GM18499 (cell line): ENCODE data around the gene SLC40A1.

Source experiments
- ATAC-seq: cut with Tn5 transposase; IDR thresholded peaks from one replicate; pipeline ENCODE4 v1.9.1; 2021; ENCODE audit warnings: moderate number of reproducible peaks; ENCODE audit not compliant: insufficient read depth, unreplicated experiment

Gene SLC40A1

DNA sequence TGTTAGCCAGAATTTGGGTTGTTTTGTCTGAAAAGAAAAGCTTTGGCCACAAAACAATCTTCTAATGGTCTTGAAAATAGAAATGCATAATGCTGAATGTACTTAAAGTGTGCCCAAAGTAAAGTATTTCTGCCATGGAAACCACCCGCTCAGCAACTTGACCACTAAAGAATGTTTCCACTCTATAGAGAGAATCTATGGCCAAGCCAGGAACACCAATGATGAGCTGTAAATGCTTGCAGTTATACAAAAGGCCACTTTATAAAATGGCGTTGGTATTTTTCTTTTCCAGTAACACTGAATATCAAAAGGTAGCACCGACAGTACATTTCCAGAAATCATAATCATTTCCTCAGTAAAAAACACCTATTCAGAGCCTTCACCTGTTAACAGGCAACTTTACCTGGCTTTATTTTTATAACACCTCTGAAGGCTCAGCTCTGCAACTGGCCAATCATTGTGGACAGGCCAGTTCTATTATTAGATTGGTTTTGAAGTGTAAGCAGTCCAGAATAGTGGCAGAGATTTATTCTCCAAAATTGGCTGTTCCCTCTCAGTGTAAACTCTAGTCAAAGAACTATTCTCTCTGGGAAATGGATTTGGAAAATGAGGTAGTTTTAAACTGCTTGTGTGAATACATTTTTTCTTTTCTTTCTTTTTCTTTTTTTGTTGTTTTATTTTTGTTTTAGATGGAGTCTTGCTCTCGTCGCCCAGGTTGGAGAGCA, 36.1 kb downstream of the SLC40A1 start:
- no peak for ATAC-seq

DNA sequence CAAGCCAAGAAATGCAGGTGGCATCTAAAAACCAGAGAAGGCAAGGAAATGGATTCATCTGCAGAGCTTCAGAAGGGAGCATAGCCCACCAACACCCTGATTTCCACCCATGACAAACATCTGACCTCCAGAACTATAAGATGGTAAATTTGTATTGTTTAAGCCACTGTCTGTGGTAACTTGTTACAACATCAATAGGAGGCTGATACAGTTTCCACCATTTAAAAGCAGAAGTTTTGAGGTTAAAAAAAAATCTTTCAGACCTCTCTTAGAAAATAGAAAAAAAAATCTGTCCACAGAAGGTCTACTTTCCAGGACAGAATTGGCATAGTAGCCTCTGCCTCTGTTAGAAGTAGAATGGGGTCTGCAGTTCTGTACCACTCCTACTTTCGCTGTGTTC, 37.2 kb downstream of the SLC40A1 start:
- no peak for ATAC-seq

DNA sequence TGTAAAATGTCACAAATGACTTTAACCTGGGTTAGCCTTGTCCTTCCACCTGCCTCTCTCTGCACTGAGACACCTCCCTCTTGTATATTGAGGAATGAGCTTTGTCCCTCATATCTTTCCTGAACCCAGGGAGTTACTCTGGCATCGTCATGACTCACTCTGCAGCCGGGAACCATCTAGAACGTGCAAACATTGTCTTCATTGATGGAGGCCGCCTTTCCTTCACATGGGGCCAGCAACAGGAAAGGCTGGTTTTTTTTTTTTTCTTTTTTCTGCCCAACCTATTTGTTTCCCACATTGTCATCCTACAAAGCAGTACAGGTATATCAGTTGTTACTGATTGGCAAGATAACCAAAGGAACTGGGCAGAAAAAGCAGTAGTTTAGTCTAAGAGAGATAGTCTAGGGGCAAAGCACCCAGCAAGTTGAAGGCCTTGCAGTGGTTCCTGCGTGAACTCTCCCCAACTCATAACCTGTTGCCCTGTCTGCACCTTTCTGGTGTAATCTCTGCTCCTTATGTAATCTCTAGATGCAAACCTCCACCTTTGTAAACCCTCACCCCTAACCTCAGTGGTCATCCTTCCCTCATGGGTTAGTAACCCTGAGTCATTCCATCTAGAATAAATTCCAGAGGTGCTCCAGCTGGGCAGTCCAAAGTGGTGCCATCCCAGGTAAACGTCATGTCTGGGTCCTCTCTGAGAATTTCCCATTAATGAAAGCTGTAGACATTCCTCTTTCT, 38.3 kb downstream of the SLC40A1 start:
- ATAC-seq = no peak

DNA sequence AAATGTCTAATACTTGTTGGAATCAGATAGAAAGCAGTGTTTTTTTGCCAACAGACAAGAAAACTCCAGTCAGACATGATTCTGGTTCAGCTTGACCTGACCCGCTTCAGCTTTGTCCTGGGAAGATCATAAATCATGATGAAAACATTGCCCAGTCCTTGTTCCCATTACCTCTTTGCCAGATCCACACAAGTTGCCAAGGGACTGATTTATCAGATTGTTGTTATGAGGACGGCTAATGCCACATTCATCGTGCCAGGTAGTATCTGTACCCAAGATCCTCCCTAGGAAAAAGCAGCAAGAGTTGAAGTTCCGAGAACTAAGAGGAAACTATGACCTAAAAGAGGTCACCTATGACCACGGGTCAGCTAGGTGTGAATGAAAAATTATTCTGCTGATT, 39.0 kb downstream of the SLC40A1 start:
- no peak for ATAC-seq

DNA sequence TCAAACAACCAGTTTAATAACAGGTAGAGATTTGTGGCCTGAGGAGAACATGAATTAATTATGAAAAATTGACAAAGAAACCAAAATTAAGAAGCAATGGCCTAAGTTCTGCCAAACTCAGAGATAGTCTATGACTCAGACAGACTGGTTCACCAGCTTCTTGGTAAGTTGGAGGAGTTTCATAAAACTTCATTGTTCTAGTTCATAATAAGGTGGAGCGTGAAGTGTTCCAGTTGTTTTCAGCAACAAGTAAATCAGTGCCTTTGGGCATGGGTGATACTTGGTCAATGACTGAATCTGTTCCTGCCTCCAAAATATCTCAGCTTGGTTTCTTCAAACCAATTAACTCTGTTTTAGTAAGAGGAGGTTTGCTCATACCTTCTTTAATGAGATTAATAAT, 40.0 kb downstream of the SLC40A1 start:
- no peak for ATAC-seq

DNA sequence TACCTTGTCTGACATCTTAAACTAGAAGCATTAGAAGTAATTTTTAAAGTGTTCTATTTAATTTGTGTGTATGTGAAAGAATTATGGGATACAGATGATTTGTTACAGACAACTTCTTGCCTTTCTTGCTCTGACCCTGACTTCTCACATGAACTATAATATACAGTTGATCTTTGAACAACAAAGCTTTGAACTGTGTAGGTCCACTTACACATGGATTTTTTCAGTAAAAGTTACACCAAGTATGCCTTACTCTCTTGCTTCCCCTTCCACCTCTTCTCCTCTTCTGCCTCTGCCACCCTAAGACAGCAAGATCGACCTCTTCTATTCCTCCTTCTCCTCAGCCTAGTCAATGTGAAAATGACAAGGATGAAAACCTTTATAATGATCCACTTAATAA, 42.2 kb downstream of the SLC40A1 start:
- no peak for ATAC-seq

DNA sequence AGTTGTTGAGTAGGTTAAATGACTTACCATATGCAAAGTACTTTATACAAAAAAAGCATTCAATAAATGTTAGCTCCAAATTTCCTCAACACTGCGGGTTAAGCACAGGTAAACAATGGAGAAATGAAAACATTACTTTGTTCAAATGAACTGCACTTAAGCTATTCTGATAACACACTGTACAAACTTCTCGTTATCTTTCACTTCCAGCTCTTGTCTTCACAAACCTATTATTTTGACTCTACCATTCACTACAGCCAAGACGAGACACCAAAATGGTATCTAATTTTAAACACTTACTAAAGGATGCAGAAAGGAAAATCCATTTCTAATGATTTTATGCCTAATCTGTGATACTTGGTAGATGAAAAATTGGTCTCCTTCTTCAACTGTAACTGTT, 43.8 kb downstream of the SLC40A1 start:
- no peak for ATAC-seq

DNA sequence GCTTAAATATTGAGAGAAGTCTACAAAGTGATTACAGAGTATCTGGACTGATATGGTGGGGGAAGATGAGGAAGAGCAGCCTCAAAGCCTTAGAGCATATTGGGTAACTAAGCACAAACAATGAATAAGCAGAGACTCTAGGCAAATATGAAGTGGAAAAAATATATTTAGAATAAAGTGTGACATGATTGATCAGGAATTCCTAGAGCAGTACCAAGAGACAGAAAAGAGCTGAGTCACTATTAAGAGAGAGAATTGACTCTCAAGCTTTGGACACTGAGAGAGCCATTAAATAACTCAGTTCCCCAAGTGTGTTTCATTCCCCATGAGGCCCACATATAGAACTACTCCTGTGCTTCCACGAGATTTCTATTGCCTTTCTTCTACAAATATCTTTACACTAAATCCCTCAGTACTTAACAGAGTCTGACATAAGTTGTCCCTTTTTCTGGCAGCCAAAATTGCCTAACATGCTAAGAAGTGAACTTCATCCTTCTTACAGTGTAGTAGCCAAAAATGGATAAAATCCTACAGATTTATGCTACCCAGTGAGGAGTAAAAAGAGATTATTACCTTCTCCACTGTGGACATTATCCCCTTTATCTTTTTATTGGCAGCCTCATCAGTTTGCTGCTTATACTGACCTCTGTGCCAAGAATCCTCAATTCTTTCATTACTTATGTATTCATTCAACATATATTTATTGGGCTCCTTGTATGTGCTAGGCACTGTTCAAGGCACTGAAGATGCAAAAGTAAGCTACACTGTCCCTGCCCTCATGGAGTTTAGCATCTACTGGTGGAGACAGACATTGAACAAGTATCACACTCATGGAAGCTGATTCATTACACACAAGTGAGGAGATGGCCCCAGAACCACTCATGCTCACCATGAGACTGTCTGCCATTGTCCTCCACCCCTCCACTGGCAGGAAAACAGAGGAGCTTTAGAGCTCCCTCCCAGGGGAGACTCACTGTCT, 45.4 kb downstream of the SLC40A1 start:
- no peak for ATAC-seq

DNA sequence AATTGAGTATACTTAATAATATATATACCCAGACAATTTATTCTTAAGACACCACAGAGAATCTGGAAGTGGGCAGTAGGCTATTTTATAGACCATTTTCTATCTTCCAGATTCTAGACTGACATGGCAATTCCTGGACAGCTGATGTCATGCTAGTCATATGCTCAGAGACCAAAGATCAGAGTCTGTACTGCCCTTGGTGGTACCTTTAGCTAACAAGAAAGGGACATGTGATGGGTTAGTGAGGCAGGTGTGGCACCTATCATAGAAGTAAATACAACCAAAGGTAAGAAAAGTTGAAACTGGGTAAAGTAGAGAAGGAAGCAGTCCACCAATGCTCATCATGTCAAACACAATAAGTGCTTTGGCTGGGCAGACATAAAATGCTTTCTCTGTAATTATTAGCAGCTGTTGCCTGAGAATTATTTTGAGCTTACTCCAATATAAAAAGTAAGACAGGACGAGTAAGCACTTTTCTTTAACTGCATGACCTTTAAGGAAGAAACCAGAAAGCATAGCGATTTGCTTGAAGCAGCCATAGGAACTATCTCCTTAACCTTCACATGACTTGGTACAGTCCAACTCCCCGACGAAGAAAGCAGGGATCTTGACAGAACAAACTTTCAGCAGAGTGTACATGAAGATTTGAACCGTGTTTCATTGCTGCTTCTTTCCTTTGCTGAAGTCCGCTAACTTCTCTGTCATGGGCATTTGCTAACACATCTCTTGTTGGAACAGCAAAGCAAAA, 47.1 kb downstream of the SLC40A1 start:
- ATAC-seq = no peak

DNA sequence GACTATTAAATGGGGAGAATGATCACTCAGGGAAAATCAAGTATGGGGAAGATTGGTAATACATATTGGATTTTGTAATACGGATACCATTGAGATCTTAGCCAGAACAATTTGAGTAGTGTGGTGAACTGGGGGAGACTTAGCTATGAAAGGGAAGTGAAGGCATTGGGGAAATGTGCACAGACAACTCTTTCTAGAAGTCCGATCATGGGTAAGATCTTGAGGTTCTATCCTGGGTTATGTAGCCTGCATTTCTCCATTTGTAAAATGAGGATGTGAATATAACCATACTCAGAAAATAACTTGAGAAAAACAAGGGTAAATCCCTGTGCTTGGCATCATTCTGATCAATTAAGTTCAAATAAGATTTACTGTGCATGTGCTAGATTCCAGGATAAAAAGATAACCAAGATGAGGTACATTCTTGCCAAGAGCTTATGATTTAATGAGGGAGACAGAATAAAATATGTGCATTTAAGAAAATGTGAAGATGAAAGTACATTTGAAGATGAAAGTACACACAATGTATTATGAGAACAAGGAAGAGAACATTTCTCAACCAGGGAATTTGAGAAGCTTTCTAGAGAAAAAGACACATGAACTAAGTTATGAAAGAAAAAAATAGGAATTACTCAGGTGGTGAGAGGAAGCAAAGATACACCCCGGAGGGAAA, 49.5 kb downstream of the SLC40A1 start:
- no peak for ATAC-seq

DNA sequence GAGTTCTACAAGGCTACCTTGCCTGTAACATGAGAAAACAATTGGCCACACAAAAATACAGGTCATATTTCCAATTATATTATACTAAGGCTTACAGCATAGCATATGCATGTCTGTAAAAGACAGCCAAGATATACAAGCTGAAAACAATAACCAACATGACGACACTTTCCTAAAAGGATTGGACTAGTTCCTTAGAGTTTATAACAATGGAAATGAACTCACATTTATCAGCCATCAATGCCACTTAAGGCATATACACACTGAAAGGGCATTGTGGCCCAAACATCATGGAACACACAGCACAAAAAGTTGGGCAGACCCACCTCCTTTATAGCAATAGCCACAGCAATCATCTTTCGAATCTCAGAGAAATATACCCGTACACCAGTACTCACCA, 52.0 kb downstream of the SLC40A1 start:
- no peak for ATAC-seq

DNA sequence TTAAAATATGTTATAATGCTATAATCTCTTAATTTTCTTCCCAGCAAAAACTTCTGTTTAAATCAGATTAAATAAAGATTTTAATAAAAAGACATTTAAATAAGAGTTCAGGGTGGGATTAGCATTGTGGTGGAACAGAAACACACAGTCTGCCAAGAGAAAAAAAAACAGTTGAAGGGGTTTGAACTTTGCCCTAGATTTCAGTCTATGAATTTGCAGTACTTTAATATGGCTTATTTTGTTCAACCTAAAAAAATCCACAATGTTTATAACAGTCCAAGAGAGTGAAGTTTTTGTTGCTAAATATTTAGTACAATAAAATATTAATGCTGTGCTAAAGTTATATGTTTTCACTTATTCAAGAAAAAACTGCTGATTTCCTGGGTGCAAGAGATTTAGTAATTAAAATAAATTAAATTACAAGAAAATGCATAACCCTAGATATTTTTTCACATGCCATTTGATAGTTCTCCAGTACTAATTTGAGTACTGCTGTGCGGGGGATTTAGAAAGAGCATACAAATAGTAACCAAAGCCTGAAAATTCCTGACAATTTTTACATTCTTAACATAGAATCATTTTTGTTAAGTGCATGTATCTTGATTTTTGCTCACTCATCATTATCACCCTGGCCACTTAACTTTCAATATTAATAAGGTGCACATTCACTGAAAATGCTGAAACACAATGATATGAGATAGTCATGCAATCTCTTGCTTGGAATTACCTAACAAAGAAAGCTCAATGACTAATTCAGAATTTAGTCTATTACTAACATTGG, 52.6 kb downstream of the SLC40A1 start:
- ATAC-seq = no peak

DNA sequence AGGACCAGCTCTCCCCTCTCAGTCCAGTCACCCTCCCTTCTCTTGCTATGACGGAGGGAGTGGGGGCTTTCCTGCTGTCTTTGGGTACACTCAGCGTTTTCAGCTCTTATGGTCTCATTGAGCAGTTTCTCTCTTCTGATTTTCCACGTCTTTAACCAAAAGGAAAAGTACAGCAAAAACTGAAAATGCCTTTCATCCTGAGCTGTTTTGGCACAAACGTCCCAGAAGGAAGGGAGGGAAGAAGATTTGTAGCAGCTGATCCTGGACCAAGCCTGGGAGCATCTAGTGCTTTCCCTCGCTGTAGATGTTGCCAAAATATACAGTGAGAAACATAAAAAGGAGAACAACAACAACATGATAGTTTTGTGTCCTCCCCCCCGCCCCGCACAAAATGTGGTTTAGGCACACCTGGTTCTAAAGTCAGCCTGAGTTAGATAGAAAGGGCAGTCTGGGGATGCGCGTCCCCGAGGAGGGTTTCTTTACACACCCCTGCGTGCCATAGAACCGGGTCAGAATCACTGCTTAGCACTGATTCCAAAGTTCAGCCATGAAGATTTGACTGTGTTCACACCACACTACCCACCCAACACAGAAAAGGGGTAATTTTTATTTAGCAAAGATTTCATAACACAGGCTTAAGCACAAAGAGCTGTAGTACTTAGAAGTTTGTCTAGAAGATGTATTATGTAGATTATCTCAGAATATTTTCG, 53.4 kb downstream of the SLC40A1 start:
- no peak for ATAC-seq

DNA sequence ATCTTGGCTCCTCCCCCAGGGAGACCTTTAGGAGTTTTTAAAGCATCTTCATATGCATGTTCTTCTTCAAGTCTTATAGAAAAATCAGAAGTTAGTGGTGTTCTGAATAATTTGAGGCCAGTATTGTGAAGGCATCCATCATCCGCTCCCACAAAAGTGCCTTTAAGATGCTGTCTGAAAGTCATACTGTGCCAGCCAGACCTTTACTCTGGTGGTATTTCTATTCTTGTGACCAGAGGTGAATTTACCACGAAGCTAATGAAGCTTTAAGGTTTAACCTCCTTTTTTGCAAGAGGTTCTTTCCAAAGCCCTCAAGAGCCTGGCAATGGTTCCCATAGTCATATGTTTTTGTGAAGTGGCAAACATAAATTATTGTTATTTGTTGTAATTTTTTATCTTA, 54.3 kb downstream of the SLC40A1 start:
- ATAC-seq = no peak

DNA sequence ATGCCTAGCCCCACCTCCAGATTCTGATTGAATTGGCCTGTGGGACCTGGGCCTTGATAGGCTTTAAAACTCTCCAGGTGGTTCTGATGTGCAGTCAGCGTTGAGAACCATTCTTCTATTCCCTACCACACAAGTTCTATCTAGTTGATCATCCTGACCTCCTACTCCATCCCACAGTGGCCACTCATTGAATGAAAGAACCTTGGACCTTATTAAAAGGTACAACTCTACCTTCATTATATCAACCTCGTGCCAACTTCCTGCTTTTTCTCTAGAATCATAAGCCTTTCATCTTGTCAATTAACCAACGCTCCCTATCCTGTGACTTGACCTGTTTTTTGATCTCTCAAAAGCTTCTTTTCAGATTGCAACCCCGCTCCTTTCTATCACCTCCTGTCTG, 55.8 kb downstream of the SLC40A1 start:
- no peak for ATAC-seq

DNA sequence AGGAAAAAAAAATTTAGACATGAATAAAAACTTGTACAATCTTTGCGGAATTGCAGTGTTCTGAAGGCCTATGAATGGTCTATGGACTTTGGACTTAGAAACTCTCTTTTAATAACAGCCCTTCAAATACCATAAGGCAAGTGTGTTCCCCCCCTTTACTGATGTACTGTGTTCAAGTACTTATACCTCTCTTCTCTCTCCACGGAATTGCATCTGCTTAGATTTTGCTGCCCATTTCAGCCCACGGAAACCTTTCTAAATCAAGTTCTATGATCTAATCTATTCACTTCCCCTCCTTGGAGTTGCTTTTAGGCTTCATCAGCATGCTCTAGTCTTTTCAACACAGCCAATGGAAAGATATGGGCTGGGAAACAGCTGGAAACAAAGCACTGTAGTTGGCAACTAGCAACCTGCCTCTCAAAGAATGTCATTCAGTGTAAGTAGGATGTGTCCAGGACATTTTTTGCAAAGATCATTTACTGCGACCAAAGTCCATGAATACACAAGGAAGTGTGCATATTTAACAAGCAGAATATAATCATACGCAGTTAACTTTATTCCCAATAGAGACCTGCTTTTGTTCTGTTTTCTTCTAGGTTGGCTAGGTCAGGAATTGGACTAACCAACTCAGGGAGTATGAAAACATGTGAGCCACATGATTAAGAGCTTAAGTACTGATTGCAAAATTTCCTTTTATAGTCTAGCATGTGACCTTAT, 58.0 kb downstream of the SLC40A1 start:
- ATAC-seq = no peak

DNA sequence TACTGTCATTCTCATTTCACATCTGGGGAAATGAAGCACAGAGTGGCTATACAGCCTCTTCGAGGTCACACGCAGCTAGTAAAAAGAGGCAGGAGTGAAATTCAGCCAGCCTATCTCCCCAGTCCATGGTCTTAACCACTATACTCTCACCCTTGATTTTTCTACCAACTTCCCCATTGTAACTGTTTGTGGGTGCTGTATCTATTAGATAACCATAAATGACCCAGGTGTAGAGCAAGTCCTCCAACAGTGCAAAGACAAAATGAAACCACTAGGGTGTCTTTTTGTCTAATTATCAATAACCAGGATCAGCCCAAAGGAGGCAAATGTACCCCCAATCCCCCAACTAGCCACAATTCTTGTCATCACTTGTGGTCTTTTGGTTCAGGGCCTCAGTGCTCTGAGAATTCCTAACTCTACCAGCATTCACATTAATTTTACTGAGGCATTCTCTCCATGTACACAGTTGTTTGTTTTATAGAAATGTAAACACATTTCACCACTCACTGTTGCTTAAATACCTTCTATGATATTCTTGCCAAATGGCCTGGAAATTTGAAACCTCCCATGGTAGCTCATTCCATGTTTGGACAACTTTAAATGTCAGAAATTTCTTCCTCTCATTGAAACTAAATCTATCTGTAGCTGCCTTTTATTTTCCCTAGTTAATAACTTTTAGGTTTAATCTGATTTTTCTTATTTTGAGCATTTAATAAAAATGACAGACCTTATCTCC, 58.7 kb downstream of the SLC40A1 start:
- no peak for ATAC-seq
